HepG2 (cell line): ENCODE measurements around the gene CAP2. TPM values are rescaled to one million over a fixed set of nuclear protein-coding genes. Genes with fewer than 3 reads are reported as not detected.

Experiments used
- ARNT2 ChIP-seq: sonication (generic); formaldehyde crosslinking; IDR thresholded peaks from 2 replicates; pipeline ENCODE4 v1.8.0; 2022; ENCODE audit warnings: mild to moderate bottlenecking, low read depth, missing genetic modification reagents, moderate library complexity
- ASH2L ChIP-seq: fragments of 300-600, 200-600 bp; sonication (generic); IDR thresholded peaks from 2 replicates; pipeline ENCODE4 v1.7.0; 2017; ENCODE audit warnings: low read depth, mild to moderate bottlenecking, moderate library complexity, mixed read lengths, low read length; ENCODE audit not compliant: insufficient read length
- CHCHD3 ChIP-seq: sonication (generic); formaldehyde crosslinking; IDR thresholded peaks from 2 replicates; pipeline ENCODE4 v1.8.0; 2022; ENCODE audit warnings: mild to moderate bottlenecking, missing genetic modification reagents, moderate library complexity
- ELF4 ChIP-seq: sonication (generic); formaldehyde crosslinking; IDR thresholded peaks from 2 replicates; pipeline ENCODE4 v1.5.0; 2020; ENCODE audit warnings: missing genetic modification reagents, mild to moderate bottlenecking, moderate library complexity, borderline replicate concordance
- HDAC2 ChIP-seq: sonication (generic); formaldehyde crosslinking; IDR thresholded peaks from 2 replicates; pipeline ENCODE4 v1.4.0; 2020; ENCODE audit warnings: missing genetic modification reagents
- HNRNPUL1 ChIP-seq: fragments of 200-400 bp; formaldehyde crosslinking; IDR thresholded peaks from 2 replicates; pipeline ENCODE4 v1.6.1; 2017; ENCODE audit warnings: low read depth, mild to moderate bottlenecking, low read length, moderate library complexity
- JUN ChIP-seq: sonication (generic); formaldehyde crosslinking; IDR thresholded peaks from 2 replicates; pipeline ENCODE4 v1.4.0; 2020; ENCODE audit warnings: mild to moderate bottlenecking, missing genetic modification reagents
- JUNB ChIP-seq: sonication (generic); formaldehyde crosslinking; IDR thresholded peaks from 2 replicates; pipeline ENCODE4 v1.8.0; 2022; ENCODE audit warnings: missing genetic modification reagents, mild to moderate bottlenecking, borderline replicate concordance
- KAT8 ChIP-seq: IDR thresholded peaks from 2 replicates; pipeline ENCODE4 v1.6.1; 2016; ENCODE audit warnings: missing genetic modification reagents, missing compliant biosample characterization
- KDM2A ChIP-seq: sonication (generic); formaldehyde crosslinking; IDR thresholded peaks from 2 replicates; pipeline ENCODE4 v1.4.0; 2020; ENCODE audit warnings: low read depth, missing genetic modification reagents, borderline replicate concordance
- NFE2L2 ChIP-seq: fragments of 150-350 bp; IDR thresholded peaks from 2 replicates; pipeline ENCODE4 v1.6.1; 2014; ENCODE audit warnings: low read length
- NR2C2 ChIP-seq: sonication (generic); formaldehyde crosslinking; IDR thresholded peaks from 2 replicates; pipeline ENCODE4 v1.4.0; 2020; ENCODE audit warnings: missing genetic modification reagents, mild to moderate bottlenecking, moderate library complexity, borderline replicate concordance
- PHF5A ChIP-seq: IDR thresholded peaks from one replicate; pipeline ENCODE4 v1.6.1; 2018; ENCODE audit warnings: low read depth, missing genetic modification reagents; ENCODE audit not compliant: unreplicated experiment
- ZBTB7B ChIP-seq: sonication (generic); formaldehyde crosslinking; IDR thresholded peaks from 2 replicates; pipeline ENCODE4 v1.4.0; 2020; ENCODE audit warnings: missing genetic modification reagents
- ZNF17 ChIP-seq: sonication (generic); formaldehyde crosslinking; IDR thresholded peaks from 2 replicates; pipeline ENCODE4 v1.5.0; 2020; ENCODE audit warnings: mild to moderate bottlenecking, missing genetic modification reagents
- ZNF180 ChIP-seq: sonication (generic); formaldehyde crosslinking; IDR thresholded peaks from 2 replicates; pipeline ENCODE4 v1.4.0; 2020; ENCODE audit warnings: low read depth, missing genetic modification reagents, borderline replicate concordance
- ZNF296 ChIP-seq: sonication (generic); formaldehyde crosslinking; conservative IDR thresholded peaks from 2 replicates; pipeline ENCODE4 v1.5.0; 2020; ENCODE audit warnings: mild to moderate bottlenecking, missing genetic modification reagents
- ZNF343 ChIP-seq: sonication (generic); formaldehyde crosslinking; IDR thresholded peaks from 2 replicates; pipeline ENCODE4 v1.4.0; 2020; ENCODE audit warnings: mild to moderate bottlenecking, missing genetic modification reagents
- ZNF569 ChIP-seq: sonication (generic); formaldehyde crosslinking; IDR thresholded peaks from 2 replicates; pipeline ENCODE4 v1.5.0; 2020; ENCODE audit warnings: mild to moderate bottlenecking, missing genetic modification reagents, moderate library complexity, borderline replicate concordance
- ZNF788 ChIP-seq: sonication (generic); formaldehyde crosslinking; IDR thresholded peaks from 2 replicates; pipeline ENCODE4 v1.5.0; 2020; ENCODE audit warnings: mild to moderate bottlenecking, missing genetic modification reagents, borderline replicate concordance
- polyA plus RNA-seq, 8 experiments: library from polyadenylated mRNA; depleted of rRNA in 3 of 8; stranded (reverse) in 7 of 8; unstranded in 1 of 8; fragments of >200 nt; fragmentation: Illumina TruSeq in 4 of 8; extraction: Trizol in 4 of 8; gene quantifications; 2 replicates each; pipeline versions ENCODE4 v1.2.1 to v1.2.3, GENCODE V29; 2011 to 2016; ENCODE audit warnings: low read depth in 4 of 8, missing spikeins in 1 of 8, mixed read lengths in 1 of 8; ENCODE audit not compliant: insufficient read depth in 1 of 8
- total RNA-seq, 5 experiments: library from RNA; depleted of rRNA; stranded (reverse); fragments of >200 nt; fragmentation: Illumina TruSeq; extraction: Trizol; gene quantifications; 2 replicates each; pipeline ENCODE4 v1.2.3, GENCODE V29; 2016; ENCODE audit warnings: low read depth in 1 of 5
- TF ChIP-seq, protein P1 (sequence below): sonication (generic); formaldehyde crosslinking; IDR thresholded peaks from 2 replicates; pipeline ENCODE4 v1.4.0; 2020; ENCODE audit warnings: missing genetic modification reagents
- TF ChIP-seq, protein P2 (sequence below): IDR thresholded peaks from 2 replicates; pipeline ENCODE4 v1.6.1; 2016; ENCODE audit warnings: low read depth, control low read depth
- TF ChIP-seq, protein P3 (sequence below): sonication (generic); formaldehyde crosslinking; IDR thresholded peaks from 2 replicates; pipeline ENCODE4 v1.4.0; 2020; ENCODE audit warnings: missing genetic modification reagents, borderline replicate concordance
- TF ChIP-seq, protein P4 (sequence below): sonication (generic); formaldehyde crosslinking; IDR thresholded peaks from 2 replicates; pipeline ENCODE4 v1.9.0; 2021; ENCODE audit warnings: missing genetic modification reagents, borderline replicate concordance

Gene CAP2
- total and polyA plus RNA-seq, 2 of the 13 experiments (the other 11 are each of a cell fraction or from before 2014, with no cell fraction given) = 7.9 to 53.1 TPM

DNA sequence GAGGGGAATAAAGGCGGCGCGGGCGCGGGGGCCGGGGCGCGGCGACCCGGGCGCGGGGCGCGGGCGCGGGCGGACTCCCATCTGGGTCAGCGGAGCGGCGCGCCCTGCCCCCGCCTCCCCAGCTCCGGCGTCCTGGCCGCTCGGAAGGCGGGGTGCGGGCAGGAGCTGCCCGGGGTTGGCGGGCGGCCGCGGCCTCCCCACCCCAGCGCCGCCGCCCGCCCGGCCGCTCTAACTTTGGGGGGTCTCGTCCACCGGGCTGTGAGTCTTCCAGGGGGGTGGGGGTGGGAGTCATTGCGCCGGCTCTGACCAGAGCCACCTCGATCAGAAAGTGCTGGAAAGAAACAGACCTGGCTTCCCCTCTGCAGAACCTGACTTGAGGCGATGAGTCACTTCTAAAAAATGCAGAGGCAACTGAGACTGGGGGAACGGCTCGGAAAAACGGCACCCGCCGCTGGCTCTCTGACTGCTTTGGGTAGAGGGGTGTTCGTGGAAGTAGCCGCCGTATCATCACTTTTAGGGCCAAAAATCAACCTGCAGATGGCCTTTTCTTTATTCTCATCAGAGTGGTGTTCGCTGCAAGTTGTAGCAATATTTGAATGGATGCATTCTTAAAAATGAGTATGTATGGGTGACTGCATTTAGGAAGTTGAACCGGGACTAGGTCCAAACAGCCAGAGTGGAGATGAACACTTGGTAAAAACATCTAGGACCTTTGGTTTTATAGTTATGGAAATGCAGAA lies 667 bp downstream of the CAP2 start (continued):
- TF ChIP-seq, protein P1, sequence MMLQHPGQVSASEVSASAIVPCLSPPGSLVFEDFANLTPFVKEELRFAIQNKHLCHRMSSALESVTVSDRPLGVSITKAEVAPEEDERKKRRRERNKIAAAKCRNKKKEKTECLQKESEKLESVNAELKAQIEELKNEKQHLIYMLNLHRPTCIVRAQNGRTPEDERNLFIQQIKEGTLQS = peak; percentile 97
- peak; percentile 34; the same call in 1 of the 2 replicates for TF ChIP-seq KDM2A (CRISPR knock-in tag)
- TF ChIP-seq ZNF17 (CRISPR knock-in tag) = no peak
- TF ChIP-seq ZNF788 (CRISPR knock-in tag) = peak; percentile 42
- TF ChIP-seq JUNB (CRISPR knock-in tag) = peak; percentile 79; the same call in 1 of the 2 replicates
- 0 out of 2 replicates have a peak, but pooled peaks have one; percentile 33 for TF ChIP-seq ZBTB7B
- TF ChIP-seq ARNT2 (CRISPR knock-in tag) = peak; percentile 26; the same call in 1 of the 2 replicates
- TF ChIP-seq JUN (CRISPR knock-in tag) = peak; percentile 68
- 0 out of 2 replicates have a peak, but pooled peaks have one; percentile 27 for TF ChIP-seq ZNF343
- TF ChIP-seq ELF4 = no peak
- TF ChIP-seq KAT8 = 0 out of 2 replicates have a peak, but pooled peaks have one; percentile 26
- TF ChIP-seq, protein P2, sequence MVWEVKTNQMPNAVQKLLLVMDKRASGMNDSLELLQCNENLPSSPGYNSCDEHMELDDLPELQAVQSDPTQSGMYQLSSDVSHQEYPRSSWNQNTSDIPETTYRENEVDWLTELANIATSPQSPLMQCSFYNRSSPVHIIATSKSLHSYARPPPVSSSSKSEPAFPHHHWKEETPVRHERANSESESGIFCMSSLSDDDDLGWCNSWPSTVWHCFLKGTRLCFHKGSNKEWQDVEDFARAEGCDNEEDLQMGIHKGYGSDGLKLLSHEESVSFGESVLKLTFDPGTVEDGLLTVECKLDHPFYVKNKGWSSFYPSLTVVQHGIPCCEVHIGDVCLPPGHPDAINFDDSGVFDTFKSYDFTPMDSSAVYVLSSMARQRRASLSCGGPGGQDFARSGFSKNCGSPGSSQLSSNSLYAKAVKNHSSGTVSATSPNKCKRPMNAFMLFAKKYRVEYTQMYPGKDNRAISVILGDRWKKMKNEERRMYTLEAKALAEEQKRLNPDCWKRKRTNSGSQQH (CRISPR knock-in tag) = no peak
- no peak for TF ChIP-seq PHF5A (CRISPR knock-in tag)
- TF ChIP-seq HDAC2 (CRISPR knock-in tag) = no peak
- TF ChIP-seq NR2C2 = no peak; the same call in 1 of the 2 replicates
- TF ChIP-seq, protein P3, sequence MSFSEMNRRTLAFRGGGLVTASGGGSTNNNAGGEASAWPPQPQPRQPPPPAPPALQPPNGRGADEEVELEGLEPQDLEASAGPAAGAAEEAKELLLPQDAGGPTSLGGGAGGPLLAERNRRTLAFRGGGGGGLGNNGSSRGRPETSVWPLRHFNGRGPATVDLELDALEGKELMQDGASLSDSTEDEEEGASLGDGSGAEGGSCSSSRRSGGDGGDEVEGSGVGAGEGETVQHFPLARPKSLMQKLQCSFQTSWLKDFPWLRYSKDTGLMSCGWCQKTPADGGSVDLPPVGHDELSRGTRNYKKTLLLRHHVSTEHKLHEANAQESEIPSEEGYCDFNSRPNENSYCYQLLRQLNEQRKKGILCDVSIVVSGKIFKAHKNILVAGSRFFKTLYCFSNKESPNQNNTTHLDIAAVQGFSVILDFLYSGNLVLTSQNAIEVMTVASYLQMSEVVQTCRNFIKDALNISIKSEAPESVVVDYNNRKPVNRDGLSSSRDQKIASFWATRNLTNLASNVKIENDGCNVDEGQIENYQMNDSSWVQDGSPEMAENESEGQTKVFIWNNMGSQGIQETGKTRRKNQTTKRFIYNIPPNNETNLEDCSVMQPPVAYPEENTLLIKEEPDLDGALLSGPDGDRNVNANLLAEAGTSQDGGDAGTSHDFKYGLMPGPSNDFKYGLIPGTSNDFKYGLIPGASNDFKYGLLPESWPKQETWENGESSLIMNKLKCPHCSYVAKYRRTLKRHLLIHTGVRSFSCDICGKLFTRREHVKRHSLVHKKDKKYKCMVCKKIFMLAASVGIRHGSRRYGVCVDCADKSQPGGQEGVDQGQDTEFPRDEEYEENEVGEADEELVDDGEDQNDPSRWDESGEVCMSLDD (CRISPR knock-in tag) = 0 out of 2 replicates have a peak, but pooled peaks have one; percentile 37
- peak; percentile 54 for TF ChIP-seq ASH2L
- TF ChIP-seq CHCHD3 (CRISPR knock-in tag) = no peak
- TF ChIP-seq, protein P4, sequence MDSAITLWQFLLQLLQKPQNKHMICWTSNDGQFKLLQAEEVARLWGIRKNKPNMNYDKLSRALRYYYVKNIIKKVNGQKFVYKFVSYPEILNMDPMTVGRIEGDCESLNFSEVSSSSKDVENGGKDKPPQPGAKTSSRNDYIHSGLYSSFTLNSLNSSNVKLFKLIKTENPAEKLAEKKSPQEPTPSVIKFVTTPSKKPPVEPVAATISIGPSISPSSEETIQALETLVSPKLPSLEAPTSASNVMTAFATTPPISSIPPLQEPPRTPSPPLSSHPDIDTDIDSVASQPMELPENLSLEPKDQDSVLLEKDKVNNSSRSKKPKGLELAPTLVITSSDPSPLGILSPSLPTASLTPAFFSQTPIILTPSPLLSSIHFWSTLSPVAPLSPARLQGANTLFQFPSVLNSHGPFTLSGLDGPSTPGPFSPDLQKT (CRISPR knock-in tag) = no peak
- TF ChIP-seq HNRNPUL1 = no peak
- TF ChIP-seq ZNF296 (CRISPR knock-in tag) = no peak
- TF ChIP-seq NFE2L2 = no peak
- TF ChIP-seq ZNF569 = no peak
- TF ChIP-seq ZNF180 (CRISPR knock-in tag) = no peak; the same call in 1 of the 2 replicates
